Stimulated activated CD4-positive, alpha-beta T cell treated with anti-CD3 and anti-CD28 coated beads, Interleukin-4, amount 100 ng/mL, for 1 hour (primary cell): ENCODE measurements around the gene CLEC18A.
"Not testable (repeated sequence)": the region's sequence is repeated elsewhere in the genome, so short reads cannot be mapped to it uniquely, and the experiment has no call there.

Source experiments
- DNase-seq: peaks from one replicate; pipeline ENCODE4 v3.0.0-alpha.2; 2020

CLEC18A gene

GRCh38 chr16:69952572-69953355 lies 1.6 kb downstream of the CLEC18A start:
- not testable (repeated sequence) for DNase-seq

GRCh38 chr16:69954241-69954640 lies 3.1 kb downstream of the CLEC18A start:
- DNase-seq, result not testable (repeated sequence)

- not testable (repeated sequence) for DNase-seq
Measured at GRCh38 chr16:69963312-69963711, 12.2 kb downstream of the CLEC18A start.

- DNase-seq, result not testable (repeated sequence)
Measured at GRCh38 chr16:69964960-69965660, 14.0 kb downstream of the CLEC18A start.

GRCh38 chr16:69965661-69966054 lies 14.5 kb downstream of the CLEC18A start:
- DNase-seq, result not testable (repeated sequence)

GRCh38 chr16:69967688-69968087 lies 16.6 kb downstream of the CLEC18A start:
- DNase-seq, result not testable (repeated sequence)

GRCh38 chr16:69968125-69968524 lies 17.0 kb downstream of the CLEC18A start:
- not testable (repeated sequence) for DNase-seq

GRCh38 chr16:69969657-69970056 lies 18.5 kb downstream of the CLEC18A start:
- not testable (repeated sequence) for DNase-seq

- not testable (repeated sequence) for DNase-seq
Measured at GRCh38 chr16:69972120-69972519, 21.0 kb downstream of the CLEC18A start.

- not testable (repeated sequence) for DNase-seq
Measured at GRCh38 chr16:69972935-69973334, 21.8 kb downstream of the CLEC18A start.

GRCh38 chr16:69985196-69985595 lies 34.1 kb downstream of the CLEC18A start:
- DNase-seq, result not testable (repeated sequence)

GRCh38 chr16:69997956-69998355 lies 46.8 kb downstream of the CLEC18A start:
- not testable (repeated sequence) for DNase-seq

GRCh38 chr16:69999801-70000200 lies 48.7 kb downstream of the CLEC18A start:
- not testable (repeated sequence) for DNase-seq

- DNase-seq, result not testable (repeated sequence)
Measured at GRCh38 chr16:70003511-70003910, 52.4 kb downstream of the CLEC18A start.

GRCh38 chr16:70008604-70009003 lies 57.5 kb downstream of the CLEC18A start:
- not testable (repeated sequence) for DNase-seq

- DNase-seq, result not testable (repeated sequence)
Measured at GRCh38 chr16:70010615-70011014, 59.5 kb downstream of the CLEC18A start.

GRCh38 chr16:70011120-70011519 lies 60.0 kb downstream of the CLEC18A start:
- not testable (repeated sequence) for DNase-seq

GRCh38 chr16:70012354-70012753 lies 61.2 kb downstream of the CLEC18A start:
- not testable (repeated sequence) for DNase-seq

GRCh38 chr16:70012951-70013350 lies 61.8 kb downstream of the CLEC18A start:
- not testable (repeated sequence) for DNase-seq
